ENCODE measurements around the gene FRRS1L. TPM values are rescaled to one million over a fixed set of nuclear protein-coding genes. Genes with fewer than 3 reads are reported as not detected.

The FRRS1L gene
- total and polyA plus RNA-seq, 2 donors (not counting 1 experiment from before 2014, with no cell fraction given) = not detected

DNA sequence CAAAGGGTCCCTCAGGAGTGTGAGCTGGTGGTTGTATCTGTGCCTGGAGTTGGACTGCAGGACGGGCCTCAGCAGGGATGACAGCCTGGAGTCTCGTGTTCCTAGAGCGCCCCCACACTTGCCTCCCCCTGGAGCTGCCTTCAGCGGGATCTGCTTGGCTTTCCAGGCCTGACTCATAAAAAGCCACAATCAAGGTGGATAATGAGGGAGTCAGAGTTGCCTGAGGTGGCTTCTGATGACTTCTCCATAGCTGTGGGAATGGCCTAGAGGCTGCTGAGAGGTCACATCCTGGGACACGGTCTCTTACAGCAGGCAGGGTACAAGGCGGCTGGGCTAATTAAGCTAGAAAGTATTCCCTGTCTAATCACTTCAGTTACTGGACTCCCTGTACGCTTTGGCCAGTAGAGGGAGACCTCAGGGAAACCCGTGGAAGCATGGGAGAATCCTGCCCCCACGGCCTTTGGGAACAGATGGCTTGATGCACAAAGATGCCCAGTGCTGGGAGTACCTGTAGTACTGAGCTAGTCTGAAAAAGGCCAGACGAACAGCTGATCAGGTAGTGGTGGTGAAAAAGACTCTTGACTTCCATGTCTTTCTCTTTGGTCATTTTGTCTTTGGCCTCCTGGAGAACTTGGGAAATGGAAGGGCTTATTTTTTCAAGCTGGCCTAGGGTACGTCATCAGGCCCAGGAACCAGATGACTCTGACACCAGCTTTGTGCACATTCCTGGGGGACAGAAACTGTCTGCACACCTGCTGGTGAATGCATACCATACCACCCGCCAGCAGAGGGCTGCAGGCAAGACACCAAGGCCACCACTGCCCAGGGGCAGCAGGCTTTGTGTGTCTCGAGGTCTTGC lies 16.1 kb upstream of the FRRS1L start:
- H3K27me3 ChIP-seq (replicated peaks in 1 of 4; ENCODE audit: control extremely low read depth in 1 of 4, control insufficient read depth in 3 of 4, insufficient read depth in 4 of 4, low read length in 3 of 4) = no peaks in the 10 kb centered on the region
- no peak overlapping the region for H2AFZ ChIP-seq (ENCODE audit: insufficient read depth, low read depth, low read length, poor library complexity, severe bottlenecking)
- H3K4me3 ChIP-seq (ENCODE audit: control extremely low read depth in 1 of 5, extremely low read depth in 1 of 5, insufficient read depth in 1 of 5, low read depth in 2 of 5, low read length in 4 of 5) = no peak overlapping the region
- no peak overlapping the region for H3K4me3 Mint-ChIP-seq
- no peaks in the 10 kb centered on the region for H3K9me3 ChIP-seq (ENCODE audit: control extremely low read depth in 1 of 3, control insufficient read depth in 2 of 3, insufficient read depth in 1 of 3, low read length in 2 of 3)
- no peak for ATAC-seq (ENCODE audit: low read depth)
- no peaks in the 10 kb centered on the region for H3K79me2 ChIP-seq (ENCODE audit: control insufficient read depth, insufficient read depth, low read length)
- no peaks in the 10 kb centered on the region for H3K4me1 Mint-ChIP-seq
- TF ChIP-seq, protein P1, sequence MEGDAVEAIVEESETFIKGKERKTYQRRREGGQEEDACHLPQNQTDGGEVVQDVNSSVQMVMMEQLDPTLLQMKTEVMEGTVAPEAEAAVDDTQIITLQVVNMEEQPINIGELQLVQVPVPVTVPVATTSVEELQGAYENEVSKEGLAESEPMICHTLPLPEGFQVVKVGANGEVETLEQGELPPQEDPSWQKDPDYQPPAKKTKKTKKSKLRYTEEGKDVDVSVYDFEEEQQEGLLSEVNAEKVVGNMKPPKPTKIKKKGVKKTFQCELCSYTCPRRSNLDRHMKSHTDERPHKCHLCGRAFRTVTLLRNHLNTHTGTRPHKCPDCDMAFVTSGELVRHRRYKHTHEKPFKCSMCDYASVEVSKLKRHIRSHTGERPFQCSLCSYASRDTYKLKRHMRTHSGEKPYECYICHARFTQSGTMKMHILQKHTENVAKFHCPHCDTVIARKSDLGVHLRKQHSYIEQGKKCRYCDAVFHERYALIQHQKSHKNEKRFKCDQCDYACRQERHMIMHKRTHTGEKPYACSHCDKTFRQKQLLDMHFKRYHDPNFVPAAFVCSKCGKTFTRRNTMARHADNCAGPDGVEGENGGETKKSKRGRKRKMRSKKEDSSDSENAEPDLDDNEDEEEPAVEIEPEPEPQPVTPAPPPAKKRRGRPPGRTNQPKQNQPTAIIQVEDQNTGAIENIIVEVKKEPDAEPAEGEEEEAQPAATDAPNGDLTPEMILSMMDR (IDR thresholded peaks at IDR 0.05) = no peak
- no peak for TF ChIP-seq EZH2 (IDR thresholded peaks at IDR 0.05; ENCODE audit: borderline replicate concordance, insufficient read depth, low read depth, low read length, poor library complexity, severe bottlenecking)
- intact Hi-C loops (cut with micrococcal nuclease) = no loop called here
- no peak overlapping the region for H3K27ac Mint-ChIP-seq
- H3K27me3 Mint-ChIP-seq = peaks cover 21% of the 10 kb centered on the region
- H3K9me3 Mint-ChIP-seq (ENCODE audit: insufficient read depth) = no peaks in the 10 kb centered on the region
- no peak overlapping the region for H3K27ac ChIP-seq (ENCODE audit: low read length in 2 of 2)
- H3K36me3 ChIP-seq (replicated peaks in 1 of 2; ENCODE audit: control extremely low read depth in 1 of 2, control insufficient read depth in 1 of 2, extremely low read depth in 1 of 2, insufficient read depth in 2 of 2, low read length in 1 of 2) = no peaks in the 10 kb centered on the region
- 76% methylated on average over 10 of the region's 13 CpGs for WGBS (ENCODE audit: insufficient coverage)
- no peak overlapping the region for H3K9ac ChIP-seq (ENCODE audit: low read length)
- DNase-seq = no peak
- H3K4me2 ChIP-seq (replicated peaks; ENCODE audit: low read depth, low read length, poor library complexity, severe bottlenecking) = no peak overlapping the region
- no peaks in the 10 kb centered on the region for H4K20me1 ChIP-seq (ENCODE audit: control insufficient read depth, insufficient read depth, low read length, poor library complexity, severe bottlenecking)
- CTCF ChIA-PET = interaction anchor here (1.0 kb wide), 1 partner anchor 287 kb away, joined by 3 read pairs; no protein-coding TSS in a partner anchor
- POLR2A ChIA-PET = no interaction called here
- no peaks in the 10 kb centered on the region for H3K4me1 ChIP-seq (ENCODE audit: control insufficient read depth in 2 of 2, insufficient read depth in 2 of 2, low read length in 2 of 2)

DNA sequence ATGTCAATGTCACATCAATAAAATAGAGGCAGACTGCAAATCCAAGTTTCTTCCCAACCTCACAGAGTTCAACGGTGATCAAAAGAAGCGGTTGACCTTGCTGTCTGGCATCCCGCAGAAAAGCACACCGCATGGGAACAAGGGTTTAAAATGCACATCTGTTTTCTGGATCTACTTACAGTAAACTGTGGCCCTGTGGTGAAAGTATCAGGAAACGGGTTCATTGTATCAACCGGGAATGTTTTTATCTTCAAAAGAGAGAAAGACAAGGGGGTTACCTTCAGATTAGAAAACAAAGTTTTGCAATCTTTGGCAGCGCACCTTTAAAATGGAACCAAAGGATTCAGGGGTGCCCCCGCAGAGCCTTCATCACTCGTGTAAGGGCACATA lies 15.5 kb upstream of the FRRS1L start:
- Histone ChIP-seq H3K9me3 (ENCODE audit: control extremely low read depth in 1 of 3, control insufficient read depth in 2 of 3, insufficient read depth in 1 of 3, low read length in 2 of 3) (no peaks in the 10 kb centered on the region), H3K27me3 (replicated peaks in 1 of 4; ENCODE audit: control extremely low read depth in 1 of 4, control insufficient read depth in 3 of 4, insufficient read depth in 4 of 4, low read length in 3 of 4) (no peaks in the 10 kb centered on the region), H3K36me3 (replicated peaks in 1 of 2; ENCODE audit: control extremely low read depth in 1 of 2, control insufficient read depth in 1 of 2, extremely low read depth in 1 of 2, insufficient read depth in 2 of 2, low read length in 1 of 2) (no peaks in the 10 kb centered on the region), H3K4me1 (ENCODE audit: control insufficient read depth in 2 of 2, insufficient read depth in 2 of 2, low read length in 2 of 2) (no peaks in the 10 kb centered on the region), H3K4me2 (replicated peaks; ENCODE audit: low read depth, low read length, poor library complexity, severe bottlenecking) (no peak overlapping the region), H2AFZ (ENCODE audit: insufficient read depth, low read depth, low read length, poor library complexity, severe bottlenecking) (no peak overlapping the region), H3K4me3 (ENCODE audit: control extremely low read depth in 1 of 5, extremely low read depth in 1 of 5, insufficient read depth in 1 of 5, low read depth in 2 of 5, low read length in 4 of 5) (no peak overlapping the region), H4K20me1 (ENCODE audit: control insufficient read depth, insufficient read depth, low read length, poor library complexity, severe bottlenecking) (no peaks in the 10 kb centered on the region), H3K27ac (ENCODE audit: low read length in 2 of 2) (no peak overlapping the region), H3K79me2 (ENCODE audit: control insufficient read depth, insufficient read depth, low read length) (no peaks in the 10 kb centered on the region), H3K9ac (ENCODE audit: low read length) (no peak overlapping the region)
- Mint-ChIP-seq H3K4me1 (no peaks in the 10 kb centered on the region), H3K27me3 (peaks cover 17% of the 10 kb centered on the region), H3K9me3 (ENCODE audit: insufficient read depth) (no peaks in the 10 kb centered on the region), H3K27ac (no peak overlapping the region), H3K4me3 (no peak overlapping the region)
- ChIA-PET POLR2A (no interaction called here), CTCF (interaction anchor here (1.0 kb wide), 1 partner anchor 287 kb away, joined by 3 read pairs; no protein-coding TSS in a partner anchor)
- DNase-seq = no peak
- intact Hi-C loops (cut with micrococcal nuclease) = no loop called here
- TF ChIP-seq, protein P1 (IDR thresholded peaks at IDR 0.05) = no peak
- TF ChIP-seq EZH2 (IDR thresholded peaks at IDR 0.05; ENCODE audit: borderline replicate concordance, insufficient read depth, low read depth, low read length, poor library complexity, severe bottlenecking) = no peak
- 97% methylated on average over 7 of the region's 9 CpGs for WGBS (ENCODE audit: insufficient coverage)
- ATAC-seq (ENCODE audit: low read depth) = no peak

Measured in B cell (primary cell).